ENCODE measurements around the gene GALT.

GALT gene

DNA sequence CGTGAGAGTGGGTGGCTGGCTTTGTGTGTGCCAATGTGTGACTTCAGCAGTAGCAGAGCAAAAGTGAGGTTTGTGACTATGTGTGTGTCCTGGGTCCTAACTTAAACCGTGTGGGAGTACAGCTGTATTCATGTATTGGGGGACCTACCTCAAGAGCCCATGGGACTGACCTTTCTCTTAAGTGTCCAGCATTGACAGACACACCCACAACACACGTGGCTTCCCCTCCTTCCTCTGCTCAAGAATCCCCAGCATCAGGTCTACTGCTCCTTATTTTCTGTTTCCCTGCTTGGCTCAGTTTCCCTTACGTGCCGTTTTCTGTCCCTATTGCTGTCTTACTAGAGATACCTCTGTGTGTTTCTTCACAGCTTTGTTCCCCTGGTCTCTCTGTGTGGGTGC, 6.1 kb downstream of the GALT start:
- no peak for DNase-seq

DNA sequence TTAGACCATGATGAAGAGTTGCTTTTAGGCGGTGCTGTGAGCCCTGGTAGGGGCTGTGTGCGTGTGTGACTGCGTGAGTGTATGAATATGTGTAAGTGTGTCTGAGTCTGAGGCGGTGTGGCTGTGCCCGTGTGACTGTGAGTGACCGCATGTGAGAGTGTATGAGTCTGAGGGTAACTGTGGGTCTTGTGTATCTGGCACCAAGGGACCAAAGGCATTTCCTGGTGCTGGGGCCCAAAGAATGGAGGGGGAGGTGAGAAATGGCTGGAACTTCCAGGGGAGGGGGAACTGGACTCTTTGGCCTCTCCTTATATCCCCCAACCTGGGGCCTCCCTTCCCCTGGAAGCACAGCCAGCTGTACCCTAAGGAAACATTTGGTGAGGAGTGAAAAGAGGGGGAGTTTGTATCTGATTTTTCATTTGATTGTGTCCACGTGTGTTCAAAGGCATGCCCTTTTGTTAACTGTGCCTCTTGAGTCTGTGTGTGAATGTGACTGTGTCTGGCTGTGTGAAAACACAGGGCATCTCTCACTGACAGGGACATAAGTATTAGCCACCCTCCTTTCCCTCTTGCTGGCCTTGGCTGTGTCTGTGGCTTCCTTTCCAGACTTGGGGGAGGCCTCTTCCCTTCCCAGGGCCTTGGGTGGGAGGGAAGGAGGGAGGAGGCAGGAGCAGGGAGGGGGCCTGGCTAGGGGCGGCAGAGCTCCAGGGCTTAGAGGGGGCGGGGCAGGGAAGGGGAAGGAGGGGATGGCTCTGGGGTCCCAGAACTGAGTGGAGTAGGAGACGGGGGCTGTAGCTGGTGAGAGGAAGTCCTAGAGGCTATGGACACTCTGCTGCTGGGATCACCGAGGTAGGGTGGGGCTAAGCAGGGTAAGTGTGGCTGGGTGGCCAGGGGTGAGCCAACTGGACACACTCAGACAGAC, 6.9 kb downstream of the GALT start:
- no peak for DNase-seq

DNA sequence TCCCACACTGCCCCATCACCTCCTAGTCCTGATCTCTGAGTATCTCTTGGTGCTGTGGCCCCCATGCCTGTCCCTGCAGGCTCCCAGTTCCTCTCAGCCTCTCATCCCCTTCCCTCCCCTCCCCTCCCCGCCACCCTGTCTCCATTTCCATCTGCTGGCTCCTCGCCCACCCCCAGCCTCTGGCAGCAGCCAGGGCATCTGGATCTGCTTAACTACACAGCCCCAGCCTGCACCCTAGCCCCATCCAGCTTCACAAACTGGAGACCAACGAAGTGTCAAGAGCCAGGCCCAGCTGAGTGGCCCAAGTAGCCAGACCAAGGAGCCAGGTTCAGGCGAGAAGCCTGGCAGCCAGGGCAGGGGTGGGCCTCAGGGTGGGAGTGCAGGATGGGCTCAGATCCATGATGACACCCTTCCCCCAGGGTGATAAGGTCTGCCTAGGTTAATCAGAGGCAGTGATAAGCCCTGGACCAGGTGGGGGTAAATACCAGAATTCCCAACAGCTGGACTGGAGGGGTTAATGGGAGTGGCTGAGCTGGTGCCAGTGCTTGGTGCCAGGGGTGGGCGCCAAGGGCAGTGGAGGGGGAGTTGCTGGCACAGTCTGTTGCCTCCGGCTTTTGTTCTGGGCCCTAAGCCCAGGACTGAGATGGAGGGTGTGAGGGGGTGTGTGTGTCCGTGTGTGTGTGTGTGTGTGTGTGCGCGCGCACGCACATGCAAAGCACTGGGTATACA, 8.0 kb downstream of the GALT start:
- DNase-seq, result no peak

DNA sequence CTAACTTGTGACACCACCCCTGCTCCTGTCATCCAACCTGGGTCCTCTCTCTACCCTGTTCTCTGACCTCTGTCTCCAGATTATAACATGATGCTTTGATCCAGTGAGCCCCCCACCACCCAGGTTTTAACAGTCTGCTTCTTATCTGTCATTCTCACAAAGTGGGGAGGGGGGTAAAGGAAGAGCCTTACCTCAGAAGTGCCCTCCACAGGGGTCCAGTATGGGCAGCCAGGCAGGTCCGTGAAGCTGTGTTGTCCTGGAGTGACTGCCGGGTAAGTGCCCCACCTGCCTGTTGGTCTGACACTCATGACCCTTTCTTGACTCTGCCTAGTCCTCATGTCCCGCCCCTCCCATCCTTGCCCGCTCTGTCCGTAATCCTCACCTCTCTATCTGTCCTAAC, 8.9 kb downstream of the GALT start:
- no peak for DNase-seq

- DNase-seq, result no peak
These were observed 10.5 kb downstream of the GALT start for GRCh38 chr9:34656992-34657391.

GRCh38 chr9:34658461-34658860, 12.0 kb downstream of the GALT start:
- DNase-seq, result no peak

GRCh38 chr9:34659592-34660253, 13.2 kb downstream of the GALT start:
- peak; percentile 32 for DNase-seq

DNA sequence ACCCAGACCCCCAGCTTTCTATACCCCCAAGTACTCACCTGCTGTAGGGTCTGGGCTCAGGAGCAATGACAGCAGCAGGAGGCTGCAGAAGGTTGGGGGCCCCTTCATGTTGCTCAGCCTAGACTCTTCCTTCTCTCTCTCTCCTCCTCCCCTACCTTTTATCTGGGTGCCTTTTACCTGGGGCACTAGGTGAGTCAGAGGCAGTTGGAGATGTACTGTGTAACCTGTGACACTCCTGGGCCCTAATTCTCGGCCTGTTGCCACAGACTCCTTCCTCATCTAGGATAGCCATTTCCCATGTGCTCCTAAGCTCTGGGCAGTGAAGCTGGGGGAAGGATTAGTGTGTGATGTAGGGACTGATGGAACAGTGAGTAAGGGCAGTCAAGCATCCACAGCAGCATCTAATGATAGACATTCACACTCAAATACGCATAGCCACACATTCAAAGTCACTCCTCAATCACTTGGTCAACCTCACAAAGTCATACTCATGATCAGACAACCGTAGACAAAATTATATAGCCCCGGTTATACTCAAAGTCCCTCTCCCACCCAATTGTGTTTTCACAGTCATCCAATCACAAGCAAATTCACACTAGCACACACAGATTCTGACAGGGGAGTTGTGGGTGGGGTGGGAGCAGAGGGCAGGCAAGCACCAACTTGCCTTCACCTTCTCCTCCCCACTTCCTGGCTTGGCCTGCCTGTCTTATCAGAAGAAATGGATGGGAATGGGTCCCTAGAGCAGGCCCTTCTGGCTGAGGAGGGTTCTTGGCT, 16.2 kb downstream of the GALT start, which contains the start of gene CCL27:
Gene CCL27 (minus strand): TSS at position 132 of the 777 bp plus-strand sequence. CDS start 24 bp downstream, at position 108.
- DNase-seq, result no peak

DNA sequence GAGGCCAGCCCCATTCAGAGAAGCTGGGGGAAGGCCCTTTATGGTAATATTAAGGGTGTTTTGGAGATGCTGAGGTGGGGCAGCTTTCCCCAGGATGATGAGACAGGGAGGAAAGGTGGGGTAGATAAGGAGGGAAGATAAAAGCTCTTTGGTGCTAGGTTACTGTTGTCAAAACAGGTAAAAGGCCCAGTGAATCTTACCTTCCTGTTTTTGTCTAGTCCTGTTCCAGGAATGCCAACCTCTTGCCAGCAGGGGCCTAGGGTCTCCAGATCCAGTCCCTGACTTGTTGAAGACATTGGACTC, 16.8 kb downstream of the GALT start:
- no peak for DNase-seq

DNA sequence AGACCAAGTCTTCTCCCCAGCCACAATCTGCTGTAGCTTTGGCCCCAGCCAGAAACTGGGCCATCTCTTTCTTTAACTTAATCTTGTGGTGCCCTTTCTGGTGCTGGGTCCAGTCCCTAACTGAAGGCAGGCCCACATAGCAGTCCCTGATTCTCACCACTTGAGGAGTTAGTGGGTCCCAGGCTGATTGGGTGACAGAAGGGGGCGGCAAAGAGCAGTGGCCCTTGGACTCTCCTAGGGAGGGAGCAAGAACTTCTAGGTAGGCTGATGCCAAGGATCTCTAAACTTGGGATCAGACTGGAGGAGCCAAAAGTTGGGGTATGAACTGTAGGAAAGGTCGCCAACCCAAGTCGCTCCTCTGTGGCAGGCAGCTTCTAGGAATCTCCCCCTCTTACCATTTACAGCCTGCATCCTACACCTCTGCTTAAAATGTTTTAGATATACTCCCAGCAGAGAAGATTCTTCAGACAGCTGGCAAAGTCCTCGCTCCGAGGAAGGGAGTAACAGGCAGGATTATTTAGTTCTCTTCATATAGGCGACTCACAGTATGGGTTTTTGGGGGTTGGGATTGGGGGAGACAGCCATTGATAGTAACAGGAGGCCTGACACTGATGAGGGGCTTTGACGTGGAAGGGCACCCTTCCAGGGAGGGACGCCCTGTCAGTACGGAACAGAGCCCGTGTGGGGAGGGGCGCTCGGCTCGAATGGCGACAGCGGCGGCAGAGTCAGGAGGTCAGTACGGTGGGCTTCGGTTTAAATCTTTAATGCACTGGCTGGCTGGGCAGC, 18.0 kb downstream of the GALT start:
- DNase-seq, result peak; percentile 65

DNA sequence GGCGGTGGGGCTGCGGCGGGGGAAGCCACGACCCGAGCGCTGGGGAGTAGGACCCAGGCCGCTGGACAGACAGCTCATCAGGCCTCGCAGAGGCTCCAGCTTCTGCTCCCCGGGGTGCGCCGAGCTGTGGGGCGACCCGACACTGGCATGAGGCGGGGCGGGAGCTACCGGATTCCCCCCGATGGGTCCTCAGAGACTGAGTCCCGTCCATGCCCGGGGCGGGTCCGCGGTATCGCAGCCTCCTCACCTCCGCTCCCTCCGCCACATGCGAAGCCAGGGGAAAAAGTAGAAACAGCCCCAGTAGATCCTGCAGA, 18.5 kb downstream of the GALT start:
- no peak for DNase-seq

- peak; percentile 98 for DNase-seq
These were observed 19.1 kb downstream of the GALT start for GRCh38 chr9:34665381-34666250.

DNA sequence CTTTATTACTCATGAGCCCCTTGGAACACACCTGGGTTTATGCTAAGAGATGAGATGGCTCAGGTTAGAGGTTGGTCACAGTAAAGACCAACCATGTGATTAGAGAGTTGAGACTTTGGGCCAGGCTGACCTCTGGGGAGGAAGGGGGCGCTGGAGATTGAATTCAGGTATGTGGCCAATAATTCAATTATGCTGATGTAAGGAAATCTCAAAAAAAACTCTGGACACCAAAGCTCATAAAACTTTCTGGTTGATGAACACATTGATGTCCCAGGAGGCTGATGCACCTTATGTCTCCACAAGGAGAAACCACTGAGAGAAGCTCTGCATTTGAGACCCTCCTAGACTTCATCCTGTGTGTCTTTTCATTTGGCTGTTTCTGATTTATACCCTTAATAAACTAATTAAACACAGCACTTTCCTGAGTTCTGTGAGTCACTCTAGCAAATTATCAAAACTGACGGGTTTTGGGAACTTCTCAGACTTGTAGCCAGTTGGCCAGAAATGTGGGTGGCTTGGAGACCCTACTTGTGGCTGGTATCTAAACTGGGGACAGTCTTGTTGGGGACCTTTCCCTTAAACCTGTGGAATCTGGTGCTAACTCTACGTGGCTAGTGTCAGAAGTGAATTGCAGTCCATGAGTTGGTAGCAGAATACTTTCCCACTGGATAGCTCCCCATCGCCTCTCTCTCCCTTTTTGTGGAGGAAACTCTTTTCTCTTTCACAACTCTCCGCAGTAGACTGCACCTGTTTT, 23.5 kb downstream of the GALT start:
- no peak for DNase-seq

- DNase-seq, result no peak
These were observed 24.8 kb downstream of the GALT start for GRCh38 chr9:34671307-34671706.

GRCh38 chr9:34674440-34674839, 28.0 kb downstream of the GALT start:
- no peak for DNase-seq

DNA sequence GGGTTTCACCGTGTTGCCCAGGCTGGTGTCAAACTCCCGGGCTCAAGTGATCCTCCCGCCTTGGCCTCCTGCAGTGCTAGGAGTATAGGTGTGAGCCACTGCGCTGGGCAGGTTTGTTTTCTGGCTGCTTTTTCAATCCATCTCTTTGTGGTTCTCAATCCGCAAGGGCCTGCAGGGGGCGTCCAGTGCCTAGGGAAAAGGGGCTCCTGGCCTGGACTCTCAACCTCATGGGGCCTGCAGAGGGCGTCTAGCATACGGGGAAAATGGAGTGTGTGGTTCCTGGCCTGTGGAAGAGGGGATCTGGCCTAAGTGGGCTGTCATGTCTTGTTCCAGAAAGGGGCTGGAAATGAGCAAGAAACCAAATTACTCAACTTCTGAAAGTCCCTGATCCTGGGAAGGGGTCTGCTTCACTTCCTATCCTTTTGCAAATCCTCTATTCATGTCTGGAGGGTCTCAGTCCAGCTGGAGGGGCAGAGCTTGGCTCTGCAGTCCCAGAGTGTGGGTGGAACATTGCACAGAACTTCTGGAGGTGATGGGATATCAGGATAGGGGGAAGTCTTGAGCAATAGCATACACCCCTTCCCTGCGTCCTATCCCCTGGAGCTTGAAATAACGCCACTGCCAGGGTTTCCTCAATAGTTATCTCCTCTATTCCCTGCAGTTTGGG, 28.7 kb downstream of the GALT start:
- peak; percentile 89 for DNase-seq

DNA sequence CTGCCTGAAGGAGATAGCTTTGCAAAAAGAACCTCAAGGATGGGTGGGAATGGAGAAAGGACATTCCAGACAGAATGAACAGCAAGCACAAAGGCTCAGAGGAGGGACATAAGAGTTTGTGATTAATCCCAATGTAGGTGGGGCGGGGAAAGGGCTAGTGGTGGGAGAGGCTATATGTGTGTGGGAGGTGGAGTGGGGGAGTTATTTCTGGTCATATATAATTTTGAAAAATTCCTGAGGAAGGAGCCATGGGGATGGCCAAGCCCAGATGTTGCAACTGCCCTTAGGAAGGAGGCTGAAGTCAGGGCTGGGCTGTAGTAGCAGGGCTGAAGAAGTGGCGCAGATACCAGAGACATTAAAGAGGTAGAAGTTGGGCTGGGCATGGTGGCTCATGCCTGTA, 29.4 kb downstream of the GALT start:
- DNase-seq, result no peak

GRCh38 chr9:34684145-34684544, 37.7 kb downstream of the GALT start:
- DNase-seq, result no peak

GRCh38 chr9:34684816-34685215, 38.3 kb downstream of the GALT start:
- no peak for DNase-seq

GRCh38 chr9:34685591-34685990, 39.1 kb downstream of the GALT start:
- DNase-seq, result no peak

All from NCI-H146 (cell line).